Left lung (tissue), 10 donors: Measurements from ENCODE around the gene SLC34A1. TPM values are rescaled to one million over a fixed set of nuclear protein-coding genes. Genes with fewer than 3 reads are reported as not detected.
A peak's percentile ranks its signal among the peaks of the same experiment; 100 is the strongest.

Experiments used
- ATAC-seq: fragments of 200-7000 bp; cut with Tn5 transposase; one replicate; pipeline ENCODE4 v1.9.1; 2020; ENCODE audit warnings: moderate library complexity
- DNase-seq, 4 donors: peaks; one replicate each; pipeline ENCODE4 v3.0.0-alpha.2; 2013 to 2020
- H3K27ac ChIP-seq, 2 donors: fragments of 200-600 bp; sonication (generic) in 1 of 2; one replicate each; pipeline versions ENCODE4 v1.5.0 to v1.8.0; 2020 to 2021
- H3K27me3 ChIP-seq, 2 donors: fragments of 200-600 bp; sonication (generic) in 1 of 2; one replicate each; pipeline versions ENCODE4 v1.5.0 to v1.8.0; 2020 to 2021
- H3K36me3 ChIP-seq, 2 donors: fragments of 200-600 bp; sonication (generic) in 1 of 2; one replicate each; pipeline versions ENCODE4 v1.5.0 to v1.8.0; 2020 to 2021
- H3K4me1 ChIP-seq, 2 donors: fragments of 200-600 bp; one replicate each; pipeline ENCODE4 v1.8.0; 2021
- H3K4me3 ChIP-seq, 2 donors: fragments of 200-600 bp; sonication (generic) in 1 of 2; one replicate each; pipeline versions ENCODE4 v1.5.0 to v1.8.0; 2020 to 2021; ENCODE audit warnings: mild to moderate bottlenecking in 1 of 2
- H3K9me3 ChIP-seq, 2 donors: fragments of 200-600 bp; sonication (generic) in 1 of 2; one replicate each; pipeline versions ENCODE4 v1.5.0 to v1.8.0; 2020 to 2021
- CTCF ChIP-seq, 2 donors: fragments of 200-600 bp; sonication (generic) in 1 of 2; IDR thresholded peaks; one replicate each; pipeline versions ENCODE4 v1.5.0 to v1.8.0; 2021; ENCODE audit warnings: antibody characterized with exemption in 2 of 2
- intact Hi-C, 2 donors: fragments of 100-400 bp; cut with DNase I; formaldehyde crosslinking; loops; one replicate each; pipeline versions ENCODE4 v1.11.2 to v1.14.2; 2022
- polyA plus RNA-seq, 6 donors: library from polyadenylated mRNA; unstranded; fragments of 120-200 nt; gene quantifications; one replicate each; pipeline ENCODE4 v1.2.1, GENCODE V29; 2013; ENCODE audit not compliant: insufficient read length in 6 of 6
- total RNA-seq, 2 donors: library from RNA; stranded (reverse); fragmentation: NEBNext Ultra II Directional; extraction: Animal tissue kit (Norgen Biotek cat#: 25700); gene quantifications; one replicate each; pipeline ENCODE4 v1.2.1, GENCODE V29; 2021
- donor health status: DM: no; HTN: yes; CAD: no.
- donor health status: DM: no; HTN: no; CAD: no.

SLC34A1 gene
- total and polyA plus RNA-seq, 8 donors, result 0.18 to 1.7 (median 0.36) TPM; not detected in 3

- no peak for ATAC-seq
These were observed 33.4 kb upstream of the SLC34A1 start for GRCh38 chr5:177350776-177351391.

GRCh38 chr5:177351392-177352329, 32.6 kb upstream of the SLC34A1 start, which contains the start of gene LMAN2:
LMAN2 (minus strand) TSS chr5:177351668; CDS start chr5:177351647, 21 bp downstream.
- no peak for TF ChIP-seq CTCF (IDR thresholded peaks at IDR 0.05)
- peak; percentile 93 to 96 (median 94) for DNase-seq
- no peaks in the 10 kb centered on the region for H3K27me3 ChIP-seq
- peak within 1 kb of the TSS; percentile 90 to 91 for H3K4me3 ChIP-seq
- peaks cover 0 to 31% of the 10 kb centered on the region in 2 donors for H3K36me3 ChIP-seq
- H3K9me3 ChIP-seq, result no peaks in the 10 kb centered on the region
- intact Hi-C loops, result no loop called here
- peak within 1 kb of the TSS; percentile 88 to 97 for H3K27ac ChIP-seq
- H3K4me1 ChIP-seq, result peaks cover 16 to 65% of the 10 kb centered on the region in 2 donors
- peak; percentile 99 for ATAC-seq

More at GRCh38 chr5:177350776-177351391, 33.4 kb upstream of the SLC34A1 start:
- peak overlapping the region; percentile 88 to 97 for H3K27ac ChIP-seq
- no peaks in the 10 kb centered on the region for H3K9me3 ChIP-seq
- H3K27me3 ChIP-seq, result no peaks in the 10 kb centered on the region
- H3K36me3 ChIP-seq, result peaks cover 0 to 39% of the 10 kb centered on the region in 2 donors
- peaks cover 16 to 68% of the 10 kb centered on the region in 2 donors for H3K4me1 ChIP-seq
- H3K4me3 ChIP-seq, result peak overlapping the region; percentile 90 to 91
- intact Hi-C loops, result no loop called here
- no peak for TF ChIP-seq CTCF (IDR thresholded peaks at IDR 0.05)
- no peak for DNase-seq

GRCh38 chr5:177353093-177353492, 31.1 kb upstream of the SLC34A1 start:
- H3K27me3 ChIP-seq, result no peaks in the 10 kb centered on the region
- TF ChIP-seq CTCF (IDR thresholded peaks at IDR 0.05), result no peak
- no peak for ATAC-seq
- H3K4me1 ChIP-seq, result peaks cover 20 to 65% of the 10 kb centered on the region in 2 donors
- peak in 1 of 4 donors; percentile 16 for DNase-seq
- peak overlapping the region in 1 of 2 donors; percentile 18 for H3K27ac ChIP-seq
- peaks cover 0 to 17% of the 10 kb centered on the region in 2 donors for H3K36me3 ChIP-seq
- no peak overlapping the region for H3K4me3 ChIP-seq
- no peaks in the 10 kb centered on the region for H3K9me3 ChIP-seq
- intact Hi-C loops, result no loop called here

- Histone ChIP-seq H3K27ac (no peak overlapping the region), H3K27me3 (no peaks in the 10 kb centered on the region), H3K4me3 (no peak overlapping the region), H3K9me3 (no peaks in the 10 kb centered on the region), H3K36me3 (peaks cover 0 to 8% of the 10 kb centered on the region in 2 donors), H3K4me1 (peaks cover 20 to 64% of the 10 kb centered on the region in 2 donors)
- ATAC-seq, result no peak
- intact Hi-C loops, result no loop called here
- no peak for DNase-seq
- TF ChIP-seq CTCF (IDR thresholded peaks at IDR 0.05), result no peak
These were observed 30.0 kb upstream of the SLC34A1 start for GRCh38 chr5:177354256-177354655.

GRCh38 chr5:177354711-177355110, 29.5 kb upstream of the SLC34A1 start:
- Histone ChIP-seq H3K4me3 (no peak overlapping the region), H3K4me1 (peaks cover 20 to 64% of the 10 kb centered on the region in 2 donors), H3K27ac (peak overlapping the region in 1 of 2 donors; percentile 16), H3K9me3 (no peaks in the 10 kb centered on the region), H3K36me3 (peaks cover 0 to 4% of the 10 kb centered on the region in 2 donors), H3K27me3 (no peaks in the 10 kb centered on the region)
- peak in 1 of 4 donors; percentile 11 for DNase-seq
- no peak for ATAC-seq
- TF ChIP-seq CTCF (IDR thresholded peaks at IDR 0.05), result no peak
- intact Hi-C loops, result no loop called here
